HL-60 (cell line): ENCODE data around the gene DHX29.

Experiments used
- DNase-seq, 2 experiments: peaks; one replicate each; pipeline ENCODE4 v3.0.0-alpha.2; 2010 to 2020; ENCODE audit warnings: low read depth in 1 of 2, low spot score in 1 of 2
- H3K27ac ChIP-seq: fragments of 250-450 bp; sonication (Bioruptor Pico); replicated peaks from 2 replicates; pipeline ENCODE4 v1.5.1; 2020; ENCODE audit warnings: mild to moderate bottlenecking, moderate library complexity
- H3K27me3 ChIP-seq: fragments of 250-450 bp; sonication (Bioruptor Pico); 2 replicates; pipeline ENCODE4 v1.5.1; 2021; ENCODE audit warnings: mild to moderate bottlenecking, moderate library complexity; ENCODE audit not compliant: insufficient read depth, poor library complexity, severe bottlenecking
- H3K4me3 ChIP-seq: replicated peaks from 2 replicates; pipeline ENCODE4 v1.5.1; 2011; ENCODE audit warnings: mild to moderate bottlenecking, control low read depth, low read length; ENCODE audit not compliant: insufficient read depth
- CTCF ChIP-seq: IDR thresholded peaks from one replicate; pipeline ENCODE4 v1.5.1; 2011; ENCODE audit warnings: low read length, control low read depth, inconsistent platforms; ENCODE audit not compliant: insufficient read depth
- POLR2AphosphoS5 ChIP-seq: IDR thresholded peaks from 2 replicates; pipeline ENCODE4 v1.6.1; 2012; ENCODE audit warnings: low read depth
- REST ChIP-seq: IDR thresholded peaks from 2 replicates; pipeline ENCODE4 v1.6.1; 2012; ENCODE audit warnings: low read depth; ENCODE audit not compliant: insufficient replicate concordance
- SPI1 ChIP-seq: IDR thresholded peaks from 2 replicates; pipeline ENCODE4 v1.6.1; 2012; ENCODE audit warnings: low read depth, mild to moderate bottlenecking, borderline replicate concordance

The DHX29 gene

GRCh38 chr5:55345327-55345726, 37.8 kb upstream of the DHX29 start:
- Histone ChIP-seq H3K4me3 (no peak overlapping the region), H3K27me3 (no peaks in the 10 kb centered on the region), H3K27ac (no peak overlapping the region)

GRCh38 chr5:55344392-55344992, 37.0 kb upstream of the DHX29 start:
- DNase-seq: peak; percentile 6 to 18
- no peak overlapping the region for H3K4me3 ChIP-seq
- TF ChIP-seq REST (no peak), CTCF (peak; percentile 15)
- no peak overlapping the region for H3K27ac ChIP-seq
- no peaks in the 10 kb centered on the region for H3K27me3 ChIP-seq

More at GRCh38 chr5:55345327-55345726, 37.8 kb upstream of the DHX29 start:
- no peak for DNase-seq
- TF ChIP-seq REST (no peak), CTCF (no peak), POLR2AphosphoS5 (no peak), SPI1 (no peak)

GRCh38 chr5:55343609-55344008, 36.1 kb upstream of the DHX29 start:
- Histone ChIP-seq H3K27ac (no peak overlapping the region), H3K4me3 (no peak overlapping the region), H3K27me3 (no peaks in the 10 kb centered on the region)
- no peak for DNase-seq
- TF ChIP-seq CTCF (no peak), REST (no peak)
